Muscle of back (tissue), 13 donors: ENCODE measurements around the gene CD300C. TPM values are rescaled to one million over a fixed set of nuclear protein-coding genes. Genes with fewer than 3 reads are reported as not detected.
"Not testable (repeated sequence)": the region's sequence is repeated elsewhere in the genome, so short reads cannot be mapped to it uniquely, and the experiment has no call there.

Experiments
- DNase-seq, 3 donors: peaks; one replicate each; pipeline versions ENCODE4 v3.0.0 to v3.0.0-alpha.2; 2013
- long read RNA-seq, 9 donors: transcript quantifications; one replicate each; lab custom pipeline, GENCODE V29; 2026
- polyA plus RNA-seq, 10 donors: library from polyadenylated mRNA; unstranded; fragments of 120-200 nt; gene quantifications; one replicate each; pipeline ENCODE4 v1.2.1, GENCODE V29; 2013; ENCODE audit not compliant: insufficient read length in 10 of 10

Gene CD300C
- 1 to 10 TPM in 1 of 10 donors, under 1 TPM in 8, not detected in 1; 0.34 to 1.1 (median 0.48) TPM for polyA plus RNA-seq
- long read RNA-seq, donor 1, result 0 reads
- long read RNA-seq, donor 2, result 0 reads
- long read RNA-seq, donor 3, result 0 reads
- long read RNA-seq, donor 4, result 0 reads
- long read RNA-seq, donor 5, result 0 reads
- long read RNA-seq, donor 6, result 0 reads
- long read RNA-seq, donor 7, result 0 reads
- long read RNA-seq, donor 8, result 0 reads
- long read RNA-seq, donor 9, result 0 reads

DNA sequence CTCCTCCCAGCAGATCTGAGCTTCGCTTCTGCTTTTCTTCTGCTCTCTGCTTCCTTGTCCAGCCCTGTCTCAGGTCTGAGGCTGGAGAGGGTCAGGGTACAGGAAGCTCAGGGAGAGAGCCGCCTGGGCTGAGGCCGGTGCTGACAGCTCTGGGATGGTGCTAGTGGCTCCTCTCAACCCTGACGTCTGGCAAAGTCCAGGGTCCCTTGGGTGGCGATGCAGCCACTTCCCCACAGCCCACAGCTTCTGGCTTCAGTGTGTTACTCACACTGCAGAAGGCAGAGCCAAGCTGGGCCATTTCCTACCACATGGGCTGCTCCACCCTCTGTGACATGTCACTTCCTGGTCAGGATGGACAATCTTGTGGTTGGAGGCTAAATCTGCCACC is at the start of gene CD300C:
CD300C (minus strand) TSS at position 273 of the 388 bp plus-strand sequence. CDS start 333 bp downstream, outside the sequence.
- peak in 1 of 3 donors; percentile 38 for DNase-seq

DNA sequence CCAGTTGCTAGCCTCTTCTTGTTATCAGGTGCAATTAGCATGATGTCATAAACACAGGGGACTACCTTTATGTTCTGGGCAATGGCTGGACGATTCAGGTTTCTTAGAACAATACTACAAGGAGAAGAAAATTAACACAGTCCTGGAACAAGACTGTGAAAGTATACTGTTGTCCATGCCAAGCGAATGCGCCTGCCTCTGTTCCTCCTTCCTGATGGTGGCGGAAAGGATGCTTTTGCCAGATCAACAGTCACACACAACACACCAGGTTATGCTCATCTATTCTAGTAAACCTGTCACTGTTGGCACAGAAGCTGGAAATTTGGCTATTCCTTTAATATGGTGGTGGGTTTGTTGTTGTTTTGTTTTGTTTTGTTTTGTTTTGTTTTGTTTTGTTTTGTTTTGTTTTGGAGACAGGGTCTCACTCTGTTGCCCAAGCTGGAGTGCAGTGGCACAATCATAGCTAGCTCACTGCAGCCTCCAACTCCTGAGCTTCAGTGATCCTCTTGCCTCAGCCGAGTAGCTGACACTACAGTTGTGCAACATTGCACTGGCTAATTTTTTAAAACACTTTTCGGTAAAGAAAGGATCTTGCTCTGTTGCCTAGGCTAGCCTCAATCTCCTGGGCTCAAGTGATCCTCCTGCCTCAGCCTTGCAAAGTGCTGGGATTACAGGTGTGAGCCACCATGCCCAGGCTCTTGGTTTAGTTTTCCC is 49.3 kb upstream of the CD300C start:
- no peak for DNase-seq

GRCh38 chr17:74592087-74592990 is 46.4 kb upstream of the CD300C start, which contains the start of gene CD300LD:
TSS of gene CD300LD (minus strand) at chr17:74592283. CDS start at chr17:74592202, 81 bp downstream.
- no peak for DNase-seq

DNA sequence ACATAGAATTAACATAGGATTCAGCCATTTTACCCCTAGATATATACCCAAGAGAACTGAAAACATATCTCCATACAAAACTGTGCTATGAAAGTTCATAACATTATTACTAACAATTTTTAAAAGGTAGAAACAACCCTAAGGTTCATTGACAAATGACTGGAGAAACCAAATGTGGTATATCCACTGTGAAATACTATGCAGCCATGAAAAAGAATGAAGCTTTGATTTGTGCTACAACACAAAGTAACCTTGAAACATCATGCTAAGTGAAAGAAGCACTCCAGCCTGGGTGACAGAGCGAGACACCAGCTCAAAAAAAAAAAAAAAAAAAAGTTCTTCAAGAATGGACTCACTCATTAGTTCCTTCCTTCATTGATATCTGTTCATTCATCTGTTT is 45.6 kb upstream of the CD300C start:
- DNase-seq, result no peak

DNA sequence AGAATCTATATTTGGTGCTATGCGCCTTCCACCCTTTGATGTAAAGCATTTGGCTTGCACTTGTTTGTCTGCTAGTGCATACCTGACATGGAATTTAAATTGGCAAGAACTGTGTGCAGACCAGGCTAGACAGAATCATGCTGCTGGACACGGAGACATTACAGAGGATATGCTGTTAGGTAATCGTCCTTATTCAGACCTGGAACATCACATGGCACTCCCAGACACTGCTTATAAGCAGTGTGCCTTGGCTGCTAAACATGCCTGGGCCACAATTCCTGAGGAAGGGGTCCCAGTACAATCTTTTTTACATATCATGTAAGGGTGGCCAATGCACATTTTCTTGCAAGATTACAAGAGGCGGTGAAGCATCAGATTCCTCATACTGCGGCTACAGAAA is 39.8 kb upstream of the CD300C start:
- no peak for DNase-seq

DNA sequence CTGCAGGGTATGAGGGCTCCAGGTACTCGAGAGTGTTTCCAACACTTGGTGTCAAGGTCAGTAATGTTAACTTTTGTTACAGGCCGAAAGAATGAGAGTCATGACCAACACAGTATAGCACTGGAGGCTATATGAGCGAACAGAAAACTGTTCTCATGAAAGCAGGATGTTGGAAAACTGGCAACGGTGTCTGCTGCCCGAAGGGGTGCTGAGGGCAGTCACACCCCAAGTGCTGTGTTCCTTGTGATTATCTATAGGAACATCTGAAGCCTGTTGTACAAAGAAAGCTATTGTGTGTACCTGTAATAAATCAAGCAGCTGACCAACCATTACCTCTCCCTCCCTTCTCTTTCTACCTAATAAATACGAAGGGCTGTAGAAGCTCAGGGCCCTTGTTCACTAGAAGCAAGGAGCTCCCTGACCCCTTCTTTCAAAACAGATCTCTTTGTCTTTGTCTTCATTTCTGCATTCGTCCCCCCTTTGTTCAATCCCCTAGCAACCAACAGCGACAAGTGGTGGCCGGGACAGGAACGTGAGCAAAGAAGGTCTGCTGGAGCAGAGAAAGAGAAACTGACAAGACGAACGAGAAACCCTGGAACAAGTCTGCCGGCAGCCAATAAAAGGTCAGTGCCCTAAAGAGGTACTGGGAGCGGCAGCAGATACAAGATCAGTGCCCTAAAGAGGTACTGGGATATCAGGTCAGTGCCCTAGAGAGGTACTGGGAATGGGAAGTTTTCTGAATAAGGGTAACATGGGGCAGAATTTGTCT is 38.6 kb upstream of the CD300C start:
- DNase-seq, result no peak

DNA sequence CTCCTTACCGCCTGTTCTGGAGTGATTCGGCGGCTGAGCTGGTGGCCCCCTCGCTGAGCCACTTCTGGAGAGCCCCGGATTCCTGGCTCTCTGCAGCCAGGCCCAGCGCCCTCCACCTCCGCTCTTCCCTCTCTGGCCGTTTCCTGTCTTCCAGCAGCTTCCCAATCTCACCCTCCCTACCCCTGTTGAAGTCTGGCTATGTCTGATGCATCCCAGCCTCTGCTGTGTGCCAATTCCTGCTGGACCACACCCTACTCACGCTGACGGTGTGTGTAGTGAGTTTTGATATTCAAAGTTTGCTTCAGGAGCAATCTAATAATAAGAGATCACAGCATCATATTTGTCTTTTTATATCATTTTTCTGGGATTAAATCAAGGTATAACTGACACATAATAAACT is 36.7 kb upstream of the CD300C start:
- no peak for DNase-seq

GRCh38 chr17:74579900-74580299 is 34.0 kb upstream of the CD300C start:
- no peak for DNase-seq

- no peak for DNase-seq
Measured at GRCh38 chr17:74578979-74579378, 33.1 kb upstream of the CD300C start.

DNA sequence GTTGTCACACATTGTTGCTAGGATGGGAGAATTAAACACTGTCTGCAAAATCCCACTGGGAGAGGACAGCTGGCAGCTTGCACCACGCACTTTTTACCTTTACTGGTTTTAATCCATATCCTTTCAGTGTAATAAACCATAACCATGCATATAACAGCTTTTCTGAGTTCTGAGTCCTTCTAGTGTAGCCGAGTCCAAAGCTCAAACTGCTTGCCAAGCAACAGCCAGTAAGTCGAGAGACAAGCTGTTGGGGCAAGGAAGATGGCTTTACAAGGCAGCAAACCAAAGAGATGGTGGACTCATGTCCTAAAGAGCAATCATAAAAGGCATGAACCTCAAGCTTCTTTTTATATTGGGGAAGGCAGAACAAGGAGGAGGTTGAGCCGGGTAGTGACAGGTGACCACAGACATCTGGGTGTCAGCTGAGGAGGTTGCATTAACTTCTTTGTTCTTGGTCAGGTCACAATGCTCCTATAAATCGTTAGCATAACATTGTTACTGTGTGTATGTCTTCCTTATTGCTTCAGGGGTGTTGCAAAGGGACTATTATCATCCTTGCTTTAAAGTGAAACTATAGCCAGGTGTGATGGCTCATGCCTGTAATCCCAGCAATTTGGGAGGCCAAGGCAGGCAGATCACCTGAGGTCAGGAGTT is 28.7 kb upstream of the CD300C start:
- no peak for DNase-seq

DNA sequence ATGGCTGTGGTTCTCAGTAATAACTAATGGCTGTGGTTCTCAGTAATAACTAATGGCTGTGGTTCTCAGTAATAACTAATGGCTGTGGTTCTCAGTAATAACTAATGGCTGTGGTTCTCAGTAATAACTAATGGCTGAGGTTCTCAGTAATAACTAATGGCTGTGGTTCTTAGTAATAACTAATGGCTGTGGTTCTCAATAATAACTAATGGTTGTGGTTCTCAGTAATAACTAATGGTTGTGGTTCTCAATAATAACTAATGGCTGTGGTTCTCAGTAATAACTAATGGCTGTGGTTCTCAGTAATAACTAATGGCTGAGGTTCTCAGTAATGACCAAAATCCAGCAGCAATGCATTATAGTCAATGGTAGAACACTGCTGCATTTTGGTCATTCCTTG is 27.7 kb upstream of the CD300C start:
- DNase-seq, result not testable (repeated sequence)

DNA sequence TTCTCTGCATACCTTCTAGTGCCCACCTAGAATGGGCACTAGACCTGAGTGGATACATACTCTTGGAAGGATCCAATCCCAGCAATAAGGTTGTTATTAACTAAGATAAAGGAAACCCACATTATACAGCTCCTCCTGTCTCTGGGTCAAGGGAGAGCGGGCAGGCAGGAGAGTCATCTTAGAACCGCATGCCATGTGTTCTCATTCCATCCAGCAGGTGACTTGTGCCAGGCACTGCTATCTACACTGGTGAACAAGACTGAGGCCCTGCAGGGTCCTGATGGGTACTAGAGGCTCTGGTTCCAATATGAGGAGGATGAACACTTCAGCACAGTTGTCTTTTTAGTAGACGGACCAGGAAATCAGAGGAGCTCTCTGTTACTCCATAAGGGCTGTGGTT is 27.3 kb upstream of the CD300C start:
- DNase-seq, result no peak

DNA sequence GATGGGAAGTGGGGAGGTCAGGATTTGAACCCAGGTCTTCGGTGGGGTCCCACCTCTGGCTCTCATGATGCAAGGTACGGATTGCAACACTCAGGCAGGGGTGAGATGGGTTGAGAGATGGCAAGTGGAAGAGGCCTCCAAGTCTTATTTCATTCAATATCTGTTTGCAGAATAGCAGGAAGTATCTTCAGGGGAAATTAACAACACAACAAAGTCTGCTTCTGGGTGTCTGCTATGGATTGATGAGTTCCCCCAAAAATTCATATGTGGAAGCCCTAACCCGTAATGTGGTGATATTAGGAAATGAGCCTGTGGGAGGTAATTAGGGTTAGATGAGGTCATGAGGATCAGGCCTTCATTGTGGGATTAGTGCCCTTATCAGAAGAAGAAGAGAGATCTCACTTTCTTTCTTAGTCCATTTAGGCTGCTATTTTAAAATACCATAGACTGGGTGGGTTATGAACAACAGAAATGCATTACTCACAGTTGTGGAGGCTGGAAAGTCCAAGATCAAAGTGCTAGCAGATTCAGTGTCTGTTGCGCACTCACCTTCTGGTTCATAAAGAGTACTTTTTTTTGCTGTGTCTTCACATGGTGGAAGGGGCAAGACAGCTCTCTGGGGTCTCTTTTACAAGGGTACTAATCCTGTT is 25.8 kb upstream of the CD300C start:
- no peak for DNase-seq

GRCh38 chr17:74569020-74570003 is 23.4 kb upstream of the CD300C start:
- DNase-seq, result peak; percentile 23 to 78 (median 45)

GRCh38 chr17:74568106-74568873 is 22.4 kb upstream of the CD300C start:
- DNase-seq, result no peak

GRCh38 chr17:74567397-74567796 is 21.5 kb upstream of the CD300C start, which contains the start of gene CD300H:
TSS of gene CD300H (minus strand) at chr17:74567509.
- no peak for DNase-seq

DNA sequence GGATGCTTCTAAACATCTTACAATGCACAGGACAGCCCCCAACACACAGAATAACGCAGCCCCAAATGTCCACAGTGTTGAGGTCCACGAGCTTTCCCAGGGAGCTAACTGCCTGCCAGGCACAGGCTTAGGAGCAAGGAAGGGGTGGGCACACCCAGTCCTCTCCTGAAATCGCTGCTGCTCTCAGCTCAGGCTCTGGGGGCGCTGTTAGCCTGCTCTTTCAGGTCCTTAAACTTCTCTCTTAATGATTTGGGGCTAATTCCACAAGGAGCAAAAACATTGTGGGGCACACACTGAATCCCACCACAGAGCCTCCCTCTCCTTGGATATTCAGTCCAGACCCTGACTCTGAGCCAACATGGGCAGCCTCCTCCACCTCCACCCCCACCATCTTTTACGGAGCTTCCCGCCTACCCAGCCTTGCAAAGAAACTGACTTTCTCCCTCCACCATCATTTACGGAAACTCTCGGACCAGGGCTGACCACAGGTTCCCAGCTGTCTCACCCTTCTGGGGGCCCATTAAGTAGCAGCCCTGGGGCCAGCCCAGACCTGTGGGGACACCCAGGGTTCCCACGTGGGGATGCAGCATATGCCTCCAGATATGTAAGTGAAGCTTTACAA is 20.3 kb upstream of the CD300C start:
- peak in 2 of 3 donors; percentile 13 to 30 for DNase-seq

DNA sequence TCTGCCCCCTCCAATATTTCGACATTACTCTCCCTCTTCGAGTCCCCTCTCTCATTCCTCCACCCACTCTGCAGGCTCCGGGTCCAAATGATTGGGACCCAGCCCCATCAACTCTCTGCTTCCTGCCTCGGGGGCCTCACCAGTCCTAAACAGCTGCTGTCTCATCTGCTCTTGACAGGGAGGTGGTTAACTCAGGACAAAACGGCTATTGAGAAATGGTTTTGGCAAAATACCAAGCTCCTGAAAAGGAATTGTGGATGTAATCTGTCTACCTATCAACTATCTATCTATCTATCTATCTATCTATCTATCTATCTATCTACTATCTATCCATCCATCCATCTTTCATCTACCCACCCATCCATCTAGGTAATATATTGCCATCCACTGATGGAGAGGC is 19.2 kb upstream of the CD300C start:
- DNase-seq, result no peak
